GM10266 (cell line): ENCODE data around the gene GDF11.

Experiments used
- DNase-seq: peaks from one replicate; pipeline ENCODE4 v3.0.0; 2012; ENCODE audit errors: extremely low spot score
- CTCF ChIP-seq: IDR thresholded peaks from 2 replicates; pipeline ENCODE4 v1.5.1; 2012; ENCODE audit warnings: mild to moderate bottlenecking, low read depth; ENCODE audit not compliant: control insufficient read depth, insufficient read depth; ENCODE audit errors: missing control alignments

Gene GDF11

GRCh38 chr12:55780685-55781084 is 37.8 kb downstream of the GDF11 start:
- TF ChIP-seq CTCF, result no peak
- DNase-seq, result no peak

- no peak for TF ChIP-seq CTCF
- DNase-seq, result no peak
Measured at GRCh38 chr12:55788546-55788945, 45.6 kb downstream of the GDF11 start.

GRCh38 chr12:55789171-55789570 is 46.2 kb downstream of the GDF11 start:
- no peak for TF ChIP-seq CTCF
- no peak for DNase-seq

- no peak for TF ChIP-seq CTCF
- no peak for DNase-seq
Measured at GRCh38 chr12:55789893-55790292, 47.0 kb downstream of the GDF11 start.

GRCh38 chr12:55795950-55796349 is 53.0 kb downstream of the GDF11 start:
- DNase-seq, result no peak
- TF ChIP-seq CTCF, result no peak

- peak; percentile 33 for TF ChIP-seq CTCF
- DNase-seq, result no peak
Measured at GRCh38 chr12:55797068-55797467, 54.1 kb downstream of the GDF11 start.

GRCh38 chr12:55797550-55797949 is 54.6 kb downstream of the GDF11 start:
- no peak for DNase-seq
- TF ChIP-seq CTCF, result no peak
